Epithelial cell of esophagus (primary cell): ENCODE measurements around the gene RNF169.

Experiments used
- DNase-seq: peaks from one replicate; pipeline ENCODE4 v3.0.0; 2010; ENCODE audit warnings: low read depth
- H3K4me3 ChIP-seq: 2 replicates; pipeline ENCODE4 v1.5.1; 2011; ENCODE audit warnings: mild to moderate bottlenecking, low read length, control low read depth
- CTCF ChIP-seq: IDR thresholded peaks from 2 replicates; pipeline ENCODE4 v1.5.1; 2011; ENCODE audit warnings: low read depth, mild to moderate bottlenecking, low read length, control low read depth, inconsistent platforms; ENCODE audit not compliant: insufficient read depth; ENCODE audit errors: missing control alignments

Gene RNF169

DNA sequence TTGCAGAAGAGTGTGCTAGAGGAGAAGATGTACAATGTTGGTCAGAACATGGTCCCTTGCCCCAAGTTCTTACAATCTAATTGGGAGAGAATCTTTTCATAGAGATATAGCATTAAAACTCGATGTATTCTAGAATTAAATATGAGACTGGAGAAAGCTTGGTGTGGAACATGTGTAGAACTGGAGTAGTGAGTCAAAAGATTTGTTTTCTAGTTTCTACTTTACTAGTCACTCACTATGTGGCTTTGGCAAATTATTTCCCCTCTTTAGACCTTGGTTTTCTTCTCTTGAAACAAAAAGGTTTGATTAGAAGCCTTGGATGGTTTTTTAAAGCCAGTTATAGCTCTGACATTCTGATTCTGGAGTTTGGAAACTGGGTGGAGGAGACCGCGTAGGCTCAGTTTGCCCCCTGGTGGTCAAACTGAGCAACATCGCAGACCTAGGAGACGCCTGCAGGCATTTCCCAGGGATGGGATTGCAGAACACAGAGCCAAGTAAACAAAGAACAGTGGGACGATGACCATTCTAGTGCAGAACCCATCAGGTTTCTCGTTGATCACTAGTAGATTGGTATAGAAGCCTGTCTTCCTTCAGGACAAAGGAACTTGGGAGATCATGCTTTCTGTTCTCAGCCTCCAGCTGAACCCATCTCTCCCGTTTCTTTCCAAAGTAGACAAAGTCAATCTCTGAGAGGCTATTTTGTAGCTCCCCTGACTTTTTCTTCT, 8.9 kb upstream of the RNF169 start:
- H3K4me3 ChIP-seq: no peak overlapping the region
- peak; percentile 95 for TF ChIP-seq CTCF
- peak; percentile 76 for DNase-seq

GRCh38 chr11:74742070-74742469, 6.6 kb upstream of the RNF169 start:
- no peak for TF ChIP-seq CTCF
- no peak for DNase-seq
- no peak overlapping the region for H3K4me3 ChIP-seq

DNA sequence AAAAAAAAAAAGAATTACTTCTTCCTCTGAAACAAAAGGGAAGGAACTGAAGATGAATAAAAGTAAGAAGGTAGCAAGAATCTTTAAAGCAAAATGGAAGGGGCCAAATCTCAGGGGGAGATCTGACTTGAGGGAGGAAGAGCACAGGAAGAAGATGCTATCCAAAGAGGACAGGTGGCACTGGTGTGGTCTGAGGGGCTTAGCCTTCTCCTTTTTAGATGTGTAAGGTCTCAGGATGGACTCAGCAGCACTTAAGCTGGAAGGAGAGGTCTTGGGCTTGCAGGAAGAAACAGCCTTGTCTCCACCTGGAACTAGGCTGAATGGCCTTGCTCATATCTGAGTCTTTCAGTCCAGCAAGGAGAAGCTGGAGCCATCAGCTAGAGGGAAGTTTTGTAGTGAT, 5.0 kb upstream of the RNF169 start:
- no peak for TF ChIP-seq CTCF
- no peak overlapping the region for H3K4me3 ChIP-seq
- no peak for DNase-seq

DNA sequence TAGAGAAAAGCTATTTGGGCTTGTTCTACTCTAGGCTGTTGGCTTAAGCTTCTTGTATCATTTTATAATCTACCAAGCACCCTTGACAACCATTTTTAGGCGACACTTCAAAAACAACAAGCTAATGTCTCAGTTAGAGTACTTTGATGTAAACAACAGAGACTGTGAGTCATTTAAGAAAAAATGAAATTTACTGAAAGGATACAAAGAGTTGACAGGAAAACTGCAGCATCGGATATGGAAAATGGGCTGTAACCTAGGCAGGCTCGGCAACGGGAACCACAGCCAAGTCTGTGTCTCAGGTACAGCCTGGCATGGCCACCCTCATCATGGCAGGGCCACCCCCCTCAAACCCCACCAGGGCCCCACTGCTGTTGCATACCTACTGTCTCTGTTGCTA, 4.4 kb upstream of the RNF169 start:
- TF ChIP-seq CTCF: no peak
- H3K4me3 ChIP-seq: no peak overlapping the region
- DNase-seq: no peak

DNA sequence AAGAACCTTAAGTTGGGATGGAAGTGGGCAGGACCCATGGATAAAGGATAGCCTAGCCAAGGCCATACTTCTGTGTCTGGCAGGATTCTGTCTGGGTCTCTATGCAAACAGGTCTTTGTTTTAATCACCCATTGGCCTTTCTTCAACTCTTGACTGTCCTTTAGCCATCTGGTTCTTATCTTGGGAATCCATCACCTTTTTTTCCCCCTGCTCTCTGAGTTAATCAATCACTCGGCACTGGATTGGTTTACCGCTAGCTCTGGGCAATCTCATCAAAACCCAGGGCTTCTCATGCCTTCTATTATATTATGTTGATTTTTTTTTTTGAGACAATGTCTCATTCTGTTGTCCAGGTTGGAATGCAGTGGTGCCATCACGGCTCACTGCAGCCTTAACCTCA, 1.8 kb upstream of the RNF169 start:
- TF ChIP-seq CTCF: no peak
- no peak overlapping the region for H3K4me3 ChIP-seq
- no peak for DNase-seq

GRCh38 chr11:74749127-74749964, 697 bp downstream of the RNF169 start:
- TF ChIP-seq CTCF: no peak
- peak; percentile 62 for DNase-seq
- H3K4me3 ChIP-seq: peak overlapping the region; percentile 56
